Lower leg skin (tissue), 4 donors: ENCODE measurements around the gene LYG2. TPM values are rescaled to one million over a fixed set of nuclear protein-coding genes. Genes with fewer than 3 reads are reported as not detected.
"Not testable (repeated sequence)": the region's sequence is repeated elsewhere in the genome, so short reads cannot be mapped to it uniquely, and the experiment has no call there.

Experiments used
- DNase-seq, 2 donors: peaks; one replicate each; pipeline ENCODE4 v3.0.0-alpha.2; 2019; ENCODE audit warnings: low spot score in 2 of 2
- H3K4me3 ChIP-seq: fragments of 200-600 bp; sonication (generic); 2 replicates; pipeline ENCODE4 v1.5.1; 2017; ENCODE audit warnings: mild to moderate bottlenecking, low read depth; ENCODE audit not compliant: poor library complexity, severe bottlenecking
- POLR2A ChIP-seq, 2 donors: fragments of 450-650 bp; IDR thresholded peaks; one replicate each; pipeline ENCODE4 v1.6.1; 2016 to 2017; ENCODE audit warnings: antibody characterized with exemption in 2 of 2, mild to moderate bottlenecking in 1 of 2, moderate library complexity in 1 of 2
- WGBS, 2 donors: methylation state at CpG; one replicate each; pipeline ENCODE4 v1.1.5; 2018; 5-methylcytosine and 5-hydroxymethylcytosine counted together
- intact Hi-C: fragments of 100-400 bp; cut with DNase I; formaldehyde crosslinking; loops from one replicate; pipeline ENCODE4 v1.15.0; 2023; ENCODE audit warnings: low total_unique reads
- total RNA-seq, 4 donors: library from RNA; depleted of rRNA; stranded (reverse); fragments of >200 nt; gene quantifications; one replicate each; pipeline ENCODE4 v1.1.0, GENCODE V29; 2016
- TF ChIP-seq, protein P1 (sequence below), 3 donors: fragments of 450-650 bp; IDR thresholded peaks; one replicate each; pipeline ENCODE4 v1.5.1; 2016; ENCODE audit warnings: antibody characterized with exemption in 3 of 3, mild to moderate bottlenecking in 3 of 3, moderate library complexity in 2 of 3

Gene LYG2
- total RNA-seq, 4 donors from 2014 or later, result 9.6 TPM; not detected in 3

DNA sequence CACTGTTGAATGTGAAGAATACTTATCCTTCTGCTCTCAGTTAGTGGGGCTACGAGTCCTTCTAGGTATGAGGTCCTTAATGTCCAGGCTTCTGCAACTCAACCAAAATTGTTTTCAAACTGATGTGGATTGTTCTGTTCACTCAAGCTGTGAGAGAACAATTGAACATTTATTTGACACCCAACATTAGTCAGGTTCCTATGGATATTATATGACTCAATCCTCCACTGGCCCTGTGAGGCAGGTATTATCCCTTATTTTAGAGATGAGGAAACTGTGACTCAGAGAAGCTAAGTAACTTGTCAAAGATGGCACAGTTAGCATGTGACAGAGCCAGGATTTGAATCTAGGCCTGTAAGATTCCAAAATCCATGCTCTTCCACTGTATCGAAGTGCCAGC lies 1.2 kb upstream of the LYG2 start:
- DNase-seq, result no peak
- 93 to 94% methylated on average over 2 of the region's 2 CpGs for whole genome bisulfite sequencing, 2 donors
- H3K4me3 ChIP-seq, result no peak overlapping the region
- no peak for TF ChIP-seq POLR2A (IDR thresholded peaks at IDR 0.05)
- TF ChIP-seq, protein P1, sequence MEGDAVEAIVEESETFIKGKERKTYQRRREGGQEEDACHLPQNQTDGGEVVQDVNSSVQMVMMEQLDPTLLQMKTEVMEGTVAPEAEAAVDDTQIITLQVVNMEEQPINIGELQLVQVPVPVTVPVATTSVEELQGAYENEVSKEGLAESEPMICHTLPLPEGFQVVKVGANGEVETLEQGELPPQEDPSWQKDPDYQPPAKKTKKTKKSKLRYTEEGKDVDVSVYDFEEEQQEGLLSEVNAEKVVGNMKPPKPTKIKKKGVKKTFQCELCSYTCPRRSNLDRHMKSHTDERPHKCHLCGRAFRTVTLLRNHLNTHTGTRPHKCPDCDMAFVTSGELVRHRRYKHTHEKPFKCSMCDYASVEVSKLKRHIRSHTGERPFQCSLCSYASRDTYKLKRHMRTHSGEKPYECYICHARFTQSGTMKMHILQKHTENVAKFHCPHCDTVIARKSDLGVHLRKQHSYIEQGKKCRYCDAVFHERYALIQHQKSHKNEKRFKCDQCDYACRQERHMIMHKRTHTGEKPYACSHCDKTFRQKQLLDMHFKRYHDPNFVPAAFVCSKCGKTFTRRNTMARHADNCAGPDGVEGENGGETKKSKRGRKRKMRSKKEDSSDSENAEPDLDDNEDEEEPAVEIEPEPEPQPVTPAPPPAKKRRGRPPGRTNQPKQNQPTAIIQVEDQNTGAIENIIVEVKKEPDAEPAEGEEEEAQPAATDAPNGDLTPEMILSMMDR (IDR thresholded peaks at IDR 0.05), result no peak
- intact Hi-C loops, result no loop called here

DNA sequence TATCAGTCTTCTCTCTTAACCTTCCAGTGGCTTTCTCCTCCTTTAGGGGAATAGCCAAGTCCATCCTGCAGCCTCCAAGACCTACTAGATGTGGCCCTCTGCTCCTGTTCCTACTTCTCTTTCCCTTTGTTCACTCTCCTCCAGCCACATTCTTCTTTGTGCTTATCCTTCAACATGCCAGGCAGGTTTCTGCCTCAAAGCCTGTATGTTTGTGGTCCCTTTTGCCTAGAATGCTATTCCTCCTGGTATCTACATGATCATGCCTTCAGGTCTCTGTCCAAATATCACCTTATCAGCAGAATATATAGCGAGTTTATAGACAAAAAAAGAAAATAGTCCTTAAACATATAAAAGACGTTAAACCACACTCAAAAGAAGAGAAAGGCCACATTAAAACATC lies 5.5 kb downstream of the LYG2 start:
- WGBS, 2 donors, result 92 to 95% methylated on average over 2 of the region's 2 CpGs
- intact Hi-C loops, result no loop called here
- DNase-seq, result no peak
- TF ChIP-seq, protein P1 (IDR thresholded peaks at IDR 0.05), result no peak
- no peak for TF ChIP-seq POLR2A (IDR thresholded peaks at IDR 0.05)
- no peak overlapping the region for H3K4me3 ChIP-seq

DNA sequence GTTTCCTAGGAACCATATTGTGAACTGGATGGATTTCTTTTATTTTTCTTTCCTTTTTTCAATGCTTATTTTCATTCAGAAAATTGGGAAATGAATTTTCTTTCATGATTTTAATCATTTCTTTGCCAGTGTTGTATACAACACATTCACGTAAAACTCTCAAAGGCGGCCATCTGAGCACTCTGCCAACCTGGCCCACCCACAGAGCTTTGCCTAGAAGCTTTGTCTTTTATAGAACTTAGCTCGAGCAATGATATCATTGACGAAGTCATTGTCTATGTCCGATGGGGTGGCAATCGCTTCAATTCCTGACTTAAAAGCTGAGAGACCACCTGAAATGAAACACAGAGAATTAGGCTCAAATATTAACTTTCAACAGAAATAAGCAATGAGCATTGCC lies 13.3 kb downstream of the LYG2 start:
- no peak for DNase-seq
- intact Hi-C loops, result no loop called here
- no peak overlapping the region for H3K4me3 ChIP-seq
- TF ChIP-seq, protein P1 (IDR thresholded peaks at IDR 0.05), result no peak
- no peak for TF ChIP-seq POLR2A (IDR thresholded peaks at IDR 0.05)
- 70 to 73% methylated on average over 6 of the region's 6 CpGs for WGBS, 2 donors

DNA sequence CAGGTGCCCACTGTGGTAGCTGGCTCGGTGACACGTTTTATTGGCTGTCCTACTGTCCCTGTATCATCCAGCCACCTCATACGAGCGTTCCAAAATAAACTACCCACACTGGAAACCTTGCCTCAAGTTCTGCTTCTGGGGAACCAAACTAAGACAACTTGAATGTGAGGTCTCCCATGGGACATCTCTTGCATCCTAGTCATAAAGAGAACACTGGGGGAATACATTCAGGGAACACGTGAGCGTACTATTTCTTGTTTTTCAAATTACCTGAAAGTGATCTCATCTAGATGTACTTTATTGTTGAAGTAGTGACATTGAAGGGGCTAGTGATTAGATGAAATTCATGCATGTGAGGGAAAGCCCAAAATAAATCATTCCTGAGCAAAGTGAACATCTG lies 15.0 kb downstream of the LYG2 start:
- H3K4me3 ChIP-seq, result no peak overlapping the region
- TF ChIP-seq, protein P1 (IDR thresholded peaks at IDR 0.05), result no peak
- TF ChIP-seq POLR2A (IDR thresholded peaks at IDR 0.05), result no peak
- DNase-seq, result no peak
- WGBS, 2 donors, result 88 to 96% methylated on average over 6 of the region's 6 CpGs
- intact Hi-C loops, result no loop called here

DNA sequence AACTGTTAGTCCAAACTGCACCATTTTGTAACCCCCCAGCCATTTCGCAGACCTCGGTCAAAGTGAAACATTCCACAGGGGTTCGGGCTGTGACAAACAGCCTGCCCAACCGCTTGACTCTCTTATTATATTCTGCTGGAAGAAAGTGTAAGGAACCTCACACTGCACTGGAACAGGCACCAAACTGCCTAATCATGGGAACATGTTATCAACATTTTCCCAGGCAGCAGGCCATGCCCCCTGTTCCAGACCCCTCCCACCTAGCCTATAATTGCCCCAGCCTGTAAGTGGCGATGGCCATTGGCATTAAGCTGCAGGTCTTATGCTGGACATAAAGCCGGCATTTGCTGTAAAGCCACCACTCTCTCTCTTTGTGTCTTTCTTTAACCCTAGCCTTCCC lies 16.9 kb downstream of the LYG2 start:
- no peak for DNase-seq
- intact Hi-C loops, result no loop called here
- TF ChIP-seq, protein P1 (IDR thresholded peaks at IDR 0.05), result no peak
- no peak for TF ChIP-seq POLR2A (IDR thresholded peaks at IDR 0.05)
- H3K4me3 ChIP-seq, result no peak overlapping the region
- 88 to 91% methylated on average over 6 of the region's 6 CpGs for WGBS, 2 donors

DNA sequence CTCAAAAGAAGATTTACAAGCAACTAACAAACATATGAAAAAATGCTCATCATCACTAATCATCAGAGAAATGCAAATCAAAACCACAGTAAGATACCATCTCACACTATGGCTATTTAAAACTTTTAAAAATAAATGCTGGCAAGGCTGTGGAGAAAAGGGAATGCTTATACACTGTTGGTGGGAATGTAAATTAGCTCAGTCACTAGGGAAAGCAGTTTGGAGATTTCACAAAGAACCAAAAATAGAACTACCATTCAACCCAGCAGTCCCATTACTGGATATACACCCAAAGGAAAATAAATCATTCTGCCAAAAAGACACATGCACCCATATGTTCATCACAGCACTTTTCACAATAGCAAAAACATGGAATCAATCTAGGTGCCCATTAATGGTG lies 22.3 kb downstream of the LYG2 start:
- DNase-seq, H3K4me3 ChIP-seq, intact Hi-C loops: not testable (repeated sequence)
